ENCODE results near the gene NFATC2. TPM values are rescaled to one million over a fixed set of nuclear protein-coding genes. Genes with fewer than 3 reads are reported as not detected.

NFATC2 gene
- total and polyA plus RNA-seq, 2 of the 4 experiments (the other 2 are of a cell fraction): 0.18 to 0.38 TPM

DNA sequence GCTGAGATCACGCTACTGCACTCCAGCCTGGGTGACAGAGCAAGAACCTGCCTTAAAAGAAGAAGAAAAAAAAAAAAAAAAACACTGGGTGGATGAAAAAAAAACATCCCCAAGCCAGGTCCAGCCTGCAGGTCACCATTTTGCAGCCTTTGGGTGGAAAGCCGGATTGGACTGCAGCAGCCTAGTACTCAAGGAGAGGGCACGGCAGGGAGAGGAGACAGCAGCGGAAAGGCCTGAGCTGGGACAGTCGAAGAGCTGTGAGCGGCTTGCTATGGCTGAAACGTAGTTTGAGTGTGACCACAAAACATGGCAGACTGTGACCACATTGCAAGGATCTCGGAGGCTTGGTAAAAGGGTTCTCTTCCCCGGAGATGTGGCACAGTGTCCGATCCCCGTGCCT lies 173.0 kb downstream of the NFATC2 start:
- H3K18ac ChIP-seq (ENCODE audit: low read depth, low read length): no peak overlapping the region
- H3K9ac ChIP-seq (ENCODE audit: low read depth, low read length): no peak overlapping the region
- POLR2A ChIA-PET (ENCODE audit: unreplicated experiment): no interaction called here
- intact Hi-C loops (cut with micrococcal nuclease): no loop called here
- H3K4me2 ChIP-seq (ENCODE audit: low read depth, low read length): no peak overlapping the region
- no peak overlapping the region for H3K4me3 ChIP-seq (ENCODE audit: insufficient read depth, low read depth, low read length)
- H3K4me1 ChIP-seq (ENCODE audit: control insufficient read depth, insufficient read depth, low read length): peaks cover 21% of the 10 kb centered on the region
- in situ Hi-C loops (cut with MboI; ENCODE audit: low sequenced_read_pairs): no loop called here
- no peak overlapping the region for H3K56ac ChIP-seq (ENCODE audit: extremely low read depth, insufficient read depth, low read length)
- peak overlapping the region; percentile 59 to 63; a peak in 2 of 4 replicates for H4K8ac ChIP-seq (ENCODE audit: low read depth in 2 of 2, low read length in 2 of 2)
- H3K23ac ChIP-seq (ENCODE audit: low read depth, low read length): no peak overlapping the region
- peak overlapping the region; percentile 40 for H2AFZ ChIP-seq (replicated peaks; ENCODE audit: low read length, poor library complexity)
- peak overlapping the region; percentile 94 for H2AK5ac ChIP-seq (ENCODE audit: low read depth, low read length)
- peak overlapping the region; percentile 60 for H4K91ac ChIP-seq (ENCODE audit: insufficient read depth, low read depth, low read length)
- H3K9me3 ChIP-seq (ENCODE audit: control insufficient read depth, insufficient read depth, low read length): no peaks in the 10 kb centered on the region
- peaks cover 0 to 31% of the 10 kb centered on the region in 2 experiments; a peak in 2 of 4 replicates for H3K79me1 ChIP-seq (ENCODE audit: low read depth in 1 of 2, low read length in 2 of 2)
- 95% methylated on average over 7 of the region's 11 CpGs; no CpG with 5 or more reads in 1 of the 2 experiments for WGBS, 2 experiments (ENCODE audit: extremely low coverage in 2 of 2, insufficient read length in 1 of 2)
- peak overlapping the region; percentile 77 for H2BK120ac ChIP-seq (ENCODE audit: low read depth, low read length)
- no peak overlapping the region for H3K27ac ChIP-seq (ENCODE audit: insufficient read depth, low read length)
- peaks cover 28% of the 10 kb centered on the region for H3K9me1 ChIP-seq (ENCODE audit: insufficient read depth, low read length)
- peak overlapping the region; percentile 22 for H2AK9ac ChIP-seq (replicated peaks; ENCODE audit: low read depth, low read length, poor library complexity)
- CTCF ChIA-PET: interaction anchor here (0.7 to 1.3 kb wide), 2 partner anchors 382 to 525 kb away, joined by 4 to 7 read pairs; no protein-coding TSS in a partner anchor
- no peak for TF ChIP-seq BHLHE40 (IDR thresholded peaks at IDR 0.05; ENCODE audit: low read depth, low read length)
- no peak for TF ChIP-seq MXI1 (IDR thresholded peaks at IDR 0.05; ENCODE audit: borderline replicate concordance, low read depth, low read length)
- no peak for TF ChIP-seq CHD1 (IDR thresholded peaks at IDR 0.05; ENCODE audit: low read depth, low read length)
- no peak for TF ChIP-seq RAD21 (IDR thresholded peaks at IDR 0.05; ENCODE audit: low read length)
- no peak for TF ChIP-seq POLR2A (IDR thresholded peaks at IDR 0.05; ENCODE audit: low read depth, low read length)
- TF ChIP-seq, protein P1, sequence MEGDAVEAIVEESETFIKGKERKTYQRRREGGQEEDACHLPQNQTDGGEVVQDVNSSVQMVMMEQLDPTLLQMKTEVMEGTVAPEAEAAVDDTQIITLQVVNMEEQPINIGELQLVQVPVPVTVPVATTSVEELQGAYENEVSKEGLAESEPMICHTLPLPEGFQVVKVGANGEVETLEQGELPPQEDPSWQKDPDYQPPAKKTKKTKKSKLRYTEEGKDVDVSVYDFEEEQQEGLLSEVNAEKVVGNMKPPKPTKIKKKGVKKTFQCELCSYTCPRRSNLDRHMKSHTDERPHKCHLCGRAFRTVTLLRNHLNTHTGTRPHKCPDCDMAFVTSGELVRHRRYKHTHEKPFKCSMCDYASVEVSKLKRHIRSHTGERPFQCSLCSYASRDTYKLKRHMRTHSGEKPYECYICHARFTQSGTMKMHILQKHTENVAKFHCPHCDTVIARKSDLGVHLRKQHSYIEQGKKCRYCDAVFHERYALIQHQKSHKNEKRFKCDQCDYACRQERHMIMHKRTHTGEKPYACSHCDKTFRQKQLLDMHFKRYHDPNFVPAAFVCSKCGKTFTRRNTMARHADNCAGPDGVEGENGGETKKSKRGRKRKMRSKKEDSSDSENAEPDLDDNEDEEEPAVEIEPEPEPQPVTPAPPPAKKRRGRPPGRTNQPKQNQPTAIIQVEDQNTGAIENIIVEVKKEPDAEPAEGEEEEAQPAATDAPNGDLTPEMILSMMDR (conservative IDR thresholded peaks at IDR 0.05; ENCODE audit: low read depth, low read length): no peak
- TF ChIP-seq, protein P2, sequence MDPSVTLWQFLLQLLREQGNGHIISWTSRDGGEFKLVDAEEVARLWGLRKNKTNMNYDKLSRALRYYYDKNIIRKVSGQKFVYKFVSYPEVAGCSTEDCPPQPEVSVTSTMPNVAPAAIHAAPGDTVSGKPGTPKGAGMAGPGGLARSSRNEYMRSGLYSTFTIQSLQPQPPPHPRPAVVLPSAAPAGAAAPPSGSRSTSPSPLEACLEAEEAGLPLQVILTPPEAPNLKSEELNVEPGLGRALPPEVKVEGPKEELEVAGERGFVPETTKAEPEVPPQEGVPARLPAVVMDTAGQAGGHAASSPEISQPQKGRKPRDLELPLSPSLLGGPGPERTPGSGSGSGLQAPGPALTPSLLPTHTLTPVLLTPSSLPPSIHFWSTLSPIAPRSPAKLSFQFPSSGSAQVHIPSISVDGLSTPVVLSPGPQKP (IDR thresholded peaks at IDR 0.05; ENCODE audit: borderline replicate concordance, low read depth, low read length): no peak
- TF ChIP-seq, protein P3, sequence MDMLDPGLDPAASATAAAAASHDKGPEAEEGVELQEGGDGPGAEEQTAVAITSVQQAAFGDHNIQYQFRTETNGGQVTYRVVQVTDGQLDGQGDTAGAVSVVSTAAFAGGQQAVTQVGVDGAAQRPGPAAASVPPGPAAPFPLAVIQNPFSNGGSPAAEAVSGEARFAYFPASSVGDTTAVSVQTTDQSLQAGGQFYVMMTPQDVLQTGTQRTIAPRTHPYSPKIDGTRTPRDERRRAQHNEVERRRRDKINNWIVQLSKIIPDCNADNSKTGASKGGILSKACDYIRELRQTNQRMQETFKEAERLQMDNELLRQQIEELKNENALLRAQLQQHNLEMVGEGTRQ (IDR thresholded peaks at IDR 0.05; ENCODE audit: low read depth, low read length): no peak
- TF ChIP-seq RCOR1 (IDR thresholded peaks at IDR 0.05; ENCODE audit: insufficient replicate concordance, low read length): no peak
- TF ChIP-seq MAZ (IDR thresholded peaks at IDR 0.05; ENCODE audit: borderline replicate concordance, low read depth, low read length): no peak
- TF ChIP-seq CEBPB (IDR thresholded peaks at IDR 0.05; ENCODE audit: low read depth, low read length): no peak
- TF ChIP-seq MAFK (IDR thresholded peaks at IDR 0.05; ENCODE audit: low read depth, low read length): no peak
- TF ChIP-seq SMC3 (IDR thresholded peaks at IDR 0.05; ENCODE audit: low read depth, low read length): no peak
- no peak for TF ChIP-seq NFE2L2 (IDR thresholded peaks at IDR 0.05; ENCODE audit: low read depth, low read length)
- TF ChIP-seq FOS (IDR thresholded peaks at IDR 0.05; ENCODE audit: low read depth, low read length): no peak
- TF ChIP-seq RFX5 (IDR thresholded peaks at IDR 0.05; ENCODE audit: low read depth, low read length): no peak
- H4K5ac ChIP-seq (ENCODE audit: low read depth, low read length): peak overlapping the region; percentile 4; the same call in 1 of the 2 replicates
- H2BK5ac ChIP-seq (ENCODE audit: low read depth, low read length, poor library complexity, severe bottlenecking): no peak overlapping the region
- dilution Hi-C loops (cut with HindIII; ENCODE audit: low sequenced_read_pairs, unreplicated experiment): no loop called here
- H3K14ac ChIP-seq (replicated peaks; ENCODE audit: low read depth, low read length): peak overlapping the region; percentile 61
- ATAC-seq (ENCODE audit: low read depth) (no peak), DNase-seq (no peak)
- no peaks in the 10 kb centered on the region for H3K36me3 ChIP-seq (ENCODE audit: control insufficient read depth, insufficient read depth, low read length)
- H2BK15ac ChIP-seq (ENCODE audit: low read depth, low read length): peak overlapping the region; percentile 69; the same call in 1 of the 3 replicates
- no TSS peak for BruUV-seq (replicated peaks)
- H4K20me1 ChIP-seq (ENCODE audit: insufficient read depth, low read length): peaks cover 4% of the 10 kb centered on the region
- H2BK20ac ChIP-seq (ENCODE audit: low read depth, low read length): peak overlapping the region; percentile 79
- peak overlapping the region; percentile 83 for H3K4ac ChIP-seq (ENCODE audit: low read depth, low read length)
- H3K27me3 ChIP-seq (ENCODE audit: control insufficient read depth, insufficient read depth, low read length): no peaks in the 10 kb centered on the region

Measured in IMR-90 (cell line).